ENCODE measurements around the gene SKAP2.

Gene SKAP2

GRCh38 chr7:26735976-26736600 is 128.3 kb downstream of the SKAP2 start:
- DNase-seq: no peak

GRCh38 chr7:26729150-26729775 is 135.1 kb downstream of the SKAP2 start:
- DNase-seq: no peak

GRCh38 chr7:26726051-26726450 is 138.3 kb downstream of the SKAP2 start:
- no peak for DNase-seq

GRCh38 chr7:26724795-26725194 is 139.6 kb downstream of the SKAP2 start:
- DNase-seq: no peak

GRCh38 chr7:26723129-26723528 is 141.3 kb downstream of the SKAP2 start:
- DNase-seq: no peak

- DNase-seq: no peak
Measured at GRCh38 chr7:26721450-26721849, 142.9 kb downstream of the SKAP2 start.

GRCh38 chr7:26718063-26718462 is 146.3 kb downstream of the SKAP2 start:
- no peak for DNase-seq

- DNase-seq: no peak
Measured at GRCh38 chr7:26714438-26714837, 150.0 kb downstream of the SKAP2 start.

GRCh38 chr7:26714006-26714405 is 150.4 kb downstream of the SKAP2 start:
- no peak for DNase-seq

GRCh38 chr7:26709210-26709990 is 155.0 kb downstream of the SKAP2 start:
- no peak for DNase-seq

GRCh38 chr7:26705567-26705966 is 158.8 kb downstream of the SKAP2 start:
- DNase-seq: no peak

GRCh38 chr7:26704786-26705185 is 159.6 kb downstream of the SKAP2 start:
- DNase-seq: no peak

GRCh38 chr7:26704036-26704435 is 160.4 kb downstream of the SKAP2 start:
- no peak for DNase-seq

- no peak for DNase-seq
Measured at GRCh38 chr7:26700893-26701292, 163.5 kb downstream of the SKAP2 start.

GRCh38 chr7:26700386-26700785 is 164.0 kb downstream of the SKAP2 start:
- DNase-seq: no peak

- DNase-seq: no peak
Measured at GRCh38 chr7:26699766-26700165, 164.6 kb downstream of the SKAP2 start.

GRCh38 chr7:26698806-26699205 is 165.6 kb downstream of the SKAP2 start:
- DNase-seq: no peak

- no peak for DNase-seq
Measured at GRCh38 chr7:26698194-26698593, 166.2 kb downstream of the SKAP2 start.

- no peak for DNase-seq
Measured at GRCh38 chr7:26696978-26697377, 167.4 kb downstream of the SKAP2 start.

GRCh38 chr7:26696161-26696560 is 168.2 kb downstream of the SKAP2 start:
- DNase-seq: no peak

GRCh38 chr7:26694713-26695112 is 169.7 kb downstream of the SKAP2 start:
- no peak for DNase-seq

GRCh38 chr7:26694141-26694540 is 170.2 kb downstream of the SKAP2 start:
- no peak for DNase-seq

GRCh38 chr7:26691886-26692285 is 172.5 kb downstream of the SKAP2 start:
- no peak for DNase-seq

GRCh38 chr7:26691406-26691805 is 173.0 kb downstream of the SKAP2 start:
- no peak for DNase-seq

Data from activated CD8-positive, alpha-beta memory T cell treated with anti-CD3 and anti-CD28 coated beads, Interleukin-2, amount 50 U/mL, for 48 hours (primary cell).